SU-DHL-6 (cell line): ENCODE data around the gene JAK1.

ENCODE experiments used
- EZH2phosphoT487 ChIP-seq: fragments of 200-600 bp; sonication (generic), shearing (Covaris generic); conservative IDR thresholded peaks from 2 replicates; pipeline ENCODE4 v1.6.1; 2018; ENCODE audit warnings: mild to moderate bottlenecking, antibody characterized with exemption, low read length, moderate library complexity, mixed read lengths
- TF ChIP-seq, protein P1 (sequence below): fragments of 200-600 bp; sonication (generic); IDR thresholded peaks from one replicate; pipeline ENCODE4 v1.5.1; 2017; ENCODE audit warnings: antibody characterized with exemption, mild to moderate bottlenecking, low read length, moderate library complexity; ENCODE audit not compliant: insufficient read depth, poor library complexity, severe bottlenecking

DNA sequence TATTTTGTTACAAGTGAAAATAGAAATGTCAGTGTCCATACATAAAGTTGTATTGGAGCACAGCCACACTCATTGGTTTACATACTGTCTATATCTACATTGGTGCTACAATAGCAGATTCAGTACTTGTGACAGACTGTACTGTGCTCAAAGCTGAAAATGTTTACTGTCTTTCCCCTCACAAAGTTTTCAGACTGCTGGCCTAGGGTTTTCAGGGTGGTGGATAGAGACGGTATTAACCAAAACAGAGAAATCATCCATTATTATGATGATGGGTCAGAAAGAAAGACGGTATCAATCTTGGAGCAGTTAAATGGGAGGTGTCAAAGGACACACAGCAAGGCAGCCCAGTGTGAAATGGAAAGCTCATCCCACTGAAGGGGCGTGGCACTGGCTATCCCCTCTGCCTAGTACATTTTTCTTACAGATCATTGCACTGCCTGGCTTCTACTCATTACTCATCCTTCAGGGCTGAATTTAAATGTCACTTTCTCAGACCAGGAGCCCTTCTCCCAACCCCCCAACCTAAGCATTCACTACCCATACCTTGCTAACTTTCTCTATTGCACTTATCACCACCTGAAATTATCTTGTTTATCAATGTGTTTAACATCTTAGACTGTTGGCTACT is 10.2 kb downstream of the JAK1 start:
- TF ChIP-seq, protein P1, sequence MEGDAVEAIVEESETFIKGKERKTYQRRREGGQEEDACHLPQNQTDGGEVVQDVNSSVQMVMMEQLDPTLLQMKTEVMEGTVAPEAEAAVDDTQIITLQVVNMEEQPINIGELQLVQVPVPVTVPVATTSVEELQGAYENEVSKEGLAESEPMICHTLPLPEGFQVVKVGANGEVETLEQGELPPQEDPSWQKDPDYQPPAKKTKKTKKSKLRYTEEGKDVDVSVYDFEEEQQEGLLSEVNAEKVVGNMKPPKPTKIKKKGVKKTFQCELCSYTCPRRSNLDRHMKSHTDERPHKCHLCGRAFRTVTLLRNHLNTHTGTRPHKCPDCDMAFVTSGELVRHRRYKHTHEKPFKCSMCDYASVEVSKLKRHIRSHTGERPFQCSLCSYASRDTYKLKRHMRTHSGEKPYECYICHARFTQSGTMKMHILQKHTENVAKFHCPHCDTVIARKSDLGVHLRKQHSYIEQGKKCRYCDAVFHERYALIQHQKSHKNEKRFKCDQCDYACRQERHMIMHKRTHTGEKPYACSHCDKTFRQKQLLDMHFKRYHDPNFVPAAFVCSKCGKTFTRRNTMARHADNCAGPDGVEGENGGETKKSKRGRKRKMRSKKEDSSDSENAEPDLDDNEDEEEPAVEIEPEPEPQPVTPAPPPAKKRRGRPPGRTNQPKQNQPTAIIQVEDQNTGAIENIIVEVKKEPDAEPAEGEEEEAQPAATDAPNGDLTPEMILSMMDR: no peak
- TF ChIP-seq EZH2phosphoT487: no peak
